NAMALWA (cell line): ENCODE data around the gene FAF1.

Source experiments
- DNase-seq: peaks from one replicate; pipeline ENCODE4 v3.0.0-alpha.2; 2015; ENCODE audit warnings: low spot score

Gene FAF1

GRCh38 chr1:50701706-50702317, 258.3 kb downstream of the FAF1 start:
- no peak for DNase-seq

GRCh38 chr1:50700621-50701020, 259.4 kb downstream of the FAF1 start:
- no peak for DNase-seq

DNA sequence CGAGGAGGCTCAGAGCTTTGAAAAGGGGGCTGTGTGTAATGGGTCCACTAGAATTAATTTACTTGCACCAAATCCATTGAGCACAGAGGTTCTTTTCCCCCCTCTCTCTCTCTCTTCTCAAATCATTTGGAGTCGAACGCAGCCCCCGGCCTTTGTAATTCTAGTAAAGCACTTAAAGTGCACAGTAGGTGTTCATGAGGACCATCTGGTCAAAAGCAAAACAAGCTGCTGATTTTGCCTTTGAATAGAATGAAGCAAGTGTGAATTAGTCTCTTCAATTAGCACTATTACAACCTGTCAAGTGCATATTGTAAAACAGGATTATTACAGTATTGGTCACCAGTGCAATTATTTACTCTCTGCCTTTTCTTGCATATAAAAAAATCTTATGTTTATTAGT, 259.9 kb downstream of the FAF1 start:
- DNase-seq = no peak

- no peak for DNase-seq
These were observed 260.3 kb downstream of the FAF1 start for GRCh38 chr1:50699795-50700194.

DNA sequence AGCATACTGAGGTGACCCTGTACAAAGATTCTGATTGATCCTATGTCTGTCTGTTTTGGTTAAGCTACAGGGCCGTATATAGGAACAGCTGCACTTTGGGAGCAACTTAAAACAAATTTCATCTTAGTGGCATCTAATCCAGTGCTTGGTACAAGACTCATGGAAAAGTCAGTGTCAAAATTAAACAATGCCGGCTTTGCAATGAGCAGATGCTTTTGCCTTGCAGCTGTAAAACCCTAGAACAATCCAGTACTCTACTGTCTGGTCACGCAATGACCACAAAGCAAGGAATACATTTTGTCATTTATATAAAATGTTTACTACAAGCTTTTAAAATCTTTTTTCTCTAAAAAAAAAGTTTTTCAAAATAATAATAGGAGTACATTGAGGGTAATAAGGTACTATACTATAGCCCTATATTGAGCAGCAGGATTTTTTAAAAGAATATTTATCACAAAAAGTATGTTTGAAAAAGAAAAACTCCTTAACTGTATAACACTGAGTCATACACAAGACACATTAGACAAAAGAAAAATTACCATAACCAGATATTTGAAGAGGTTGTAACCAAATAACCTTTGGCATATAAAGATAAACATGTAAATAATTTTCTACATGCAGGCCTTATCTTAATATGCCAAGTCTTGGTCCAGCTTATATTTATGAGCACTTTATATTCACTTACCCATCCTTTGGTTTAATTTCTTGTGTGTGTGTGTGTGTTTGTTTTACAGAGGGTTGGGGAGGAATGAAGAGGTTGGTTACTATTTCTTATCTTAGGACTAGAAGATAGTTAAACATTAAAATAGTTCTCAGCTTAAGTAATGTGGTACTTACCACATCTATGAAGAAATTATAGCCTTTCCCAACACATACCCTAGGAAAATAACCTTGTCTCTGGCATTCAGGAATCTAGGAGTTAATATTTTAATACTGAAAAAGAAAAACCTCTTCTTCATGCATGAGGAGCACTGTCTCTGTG, 262.3 kb downstream of the FAF1 start:
- DNase-seq = no peak

DNA sequence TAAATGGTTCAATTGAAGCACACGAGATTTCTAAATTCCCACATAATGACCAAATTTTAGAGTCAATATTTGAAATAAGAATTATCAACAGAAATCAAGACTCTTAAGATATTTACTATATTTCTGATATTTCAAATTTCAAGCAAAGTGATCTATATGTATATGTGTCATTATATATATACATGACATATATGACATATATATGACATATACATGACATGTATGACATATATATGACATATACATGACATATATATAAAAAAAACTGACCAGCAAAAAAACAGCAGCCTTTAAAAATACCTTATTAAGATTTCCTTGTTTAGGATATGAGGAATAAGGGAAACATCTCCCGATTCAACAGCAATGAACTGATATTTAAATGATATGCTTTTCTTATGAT, 266.2 kb downstream of the FAF1 start:
- DNase-seq = no peak

GRCh38 chr1:50684185-50684584, 275.9 kb downstream of the FAF1 start:
- DNase-seq = no peak

DNA sequence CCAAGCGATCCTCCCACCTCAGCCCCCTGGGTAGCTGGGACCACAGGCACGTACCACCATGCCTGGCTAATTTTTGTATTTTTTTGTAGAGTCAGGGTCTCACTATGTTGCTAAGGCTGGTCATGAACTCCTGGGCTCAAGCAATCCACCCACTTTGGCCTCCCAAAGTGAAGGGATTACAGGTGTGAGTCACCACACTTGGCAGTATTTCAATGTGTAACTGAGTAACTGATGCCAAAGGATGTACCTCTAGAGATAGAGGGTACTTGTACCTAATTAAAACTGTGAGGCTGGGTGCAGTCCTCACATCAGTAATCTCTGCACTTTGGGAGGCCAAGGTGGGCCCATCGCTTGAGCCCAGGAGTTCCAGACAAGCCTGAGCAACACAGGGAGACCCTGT, 278.1 kb downstream of the FAF1 start:
- DNase-seq = no peak

GRCh38 chr1:50667710-50668356, 292.2 kb downstream of the FAF1 start:
- DNase-seq = no peak

- DNase-seq = no peak
These were observed 292.8 kb downstream of the FAF1 start for GRCh38 chr1:50667272-50667671.

- DNase-seq = no peak
These were observed 293.2 kb downstream of the FAF1 start for GRCh38 chr1:50666849-50667248.

DNA sequence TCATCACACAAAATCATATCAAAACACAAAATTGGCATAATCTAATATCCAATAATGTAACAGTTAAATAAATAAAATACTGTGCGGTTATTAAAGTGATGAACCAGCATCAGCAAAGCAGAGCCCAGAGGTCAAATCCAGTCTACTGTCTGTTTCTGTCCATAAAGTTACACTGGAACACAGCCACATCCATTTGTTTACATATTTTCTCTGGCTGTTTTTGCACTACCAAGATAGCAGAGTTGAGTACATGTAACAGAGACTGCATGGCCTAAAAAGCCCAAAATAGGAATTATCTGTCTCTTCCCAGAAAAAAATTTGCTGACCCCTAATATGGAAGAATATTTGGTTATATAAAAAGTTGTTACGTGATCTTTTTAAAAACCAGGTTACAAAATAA, 294.7 kb downstream of the FAF1 start:
- DNase-seq = no peak

GRCh38 chr1:50661626-50662025, 298.4 kb downstream of the FAF1 start:
- no peak for DNase-seq

- DNase-seq = no peak
These were observed 300.9 kb downstream of the FAF1 start for GRCh38 chr1:50659107-50659662.

DNA sequence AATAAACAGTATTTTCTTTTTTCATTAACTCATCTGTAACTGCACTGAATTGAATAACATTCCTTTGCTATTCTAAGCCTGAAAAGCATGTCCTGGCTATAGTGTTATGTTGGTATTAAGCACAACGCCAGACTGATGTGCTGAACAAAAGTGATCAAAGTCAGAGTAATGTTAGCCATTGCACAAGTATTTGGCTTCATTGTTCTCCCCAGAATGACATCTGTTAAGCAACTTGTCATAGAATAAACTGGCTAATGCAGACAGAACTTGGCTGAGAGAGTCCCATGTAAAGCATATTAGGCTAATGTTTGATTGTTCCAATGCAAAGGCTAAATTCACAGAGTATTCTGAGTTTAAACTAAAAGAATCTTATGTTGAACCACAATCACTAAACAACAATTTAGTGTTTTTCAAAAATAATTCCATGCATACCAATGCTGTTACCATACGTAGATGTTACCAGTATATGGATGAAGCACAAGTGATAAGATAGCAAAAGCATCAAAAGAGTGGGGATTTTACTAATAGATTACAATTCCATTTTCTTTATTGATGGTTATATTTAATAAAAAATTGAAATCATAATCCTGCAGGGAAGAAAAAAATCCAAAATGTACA, 301.5 kb downstream of the FAF1 start:
- DNase-seq = no peak

DNA sequence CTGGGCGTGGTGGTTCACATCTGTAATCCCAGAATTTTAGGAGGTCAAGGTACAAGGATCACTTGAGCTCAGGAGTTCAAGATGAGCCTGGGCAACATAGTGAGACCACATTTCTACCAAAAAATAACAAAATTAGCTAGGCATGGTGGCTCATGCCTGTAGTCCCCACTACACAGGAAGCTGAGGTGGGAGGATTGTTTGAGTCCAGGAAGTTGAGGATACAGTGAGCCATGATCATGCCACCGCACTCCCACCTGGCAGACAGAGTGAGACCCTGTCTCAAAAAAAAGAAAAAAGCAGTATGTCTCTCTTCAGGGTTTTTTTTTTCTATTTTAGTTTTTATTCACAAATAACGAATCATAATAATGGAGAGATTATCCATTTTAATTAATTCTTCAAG, 303.1 kb downstream of the FAF1 start:
- DNase-seq = no peak

DNA sequence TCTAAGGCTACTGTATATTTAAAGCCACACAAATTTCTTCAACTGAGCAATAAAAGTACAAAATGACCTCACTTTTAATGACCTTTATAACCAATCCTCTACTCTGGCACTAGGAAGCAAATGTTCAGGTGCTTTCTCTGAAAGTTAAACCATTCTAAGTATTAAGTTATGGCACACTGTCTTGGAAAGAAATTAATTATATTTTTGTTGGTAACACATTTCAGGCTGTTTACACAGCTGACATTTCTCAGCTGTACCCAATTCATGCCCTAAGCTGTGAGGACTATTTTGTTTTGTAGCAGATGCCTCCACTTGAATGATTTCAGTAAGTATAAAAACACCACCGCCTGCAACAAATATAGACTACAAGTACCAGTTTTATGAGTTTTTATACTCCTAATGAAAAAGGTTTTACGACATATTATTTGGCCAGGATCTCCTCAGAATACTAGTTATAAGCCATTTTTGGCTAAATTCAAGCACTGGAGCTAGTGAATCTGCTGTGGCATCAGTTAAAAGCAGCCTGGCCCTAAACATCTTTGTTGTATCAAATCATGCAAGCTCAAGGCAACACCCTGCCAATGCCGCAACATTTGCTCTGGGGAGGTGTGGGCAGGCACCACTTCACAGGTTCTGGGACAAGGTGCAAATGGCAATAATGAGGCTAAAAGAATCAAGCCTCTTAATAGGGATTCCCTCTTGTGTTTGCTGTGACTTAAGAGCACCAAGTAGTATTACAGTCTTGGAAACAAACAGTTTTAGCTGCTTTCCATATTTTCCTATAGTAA, 308.4 kb downstream of the FAF1 start:
- DNase-seq = no peak

- DNase-seq = no peak
These were observed 313.5 kb downstream of the FAF1 start for GRCh38 chr1:50646526-50646925.

GRCh38 chr1:50645139-50645538, 314.9 kb downstream of the FAF1 start:
- no peak for DNase-seq

GRCh38 chr1:50644447-50645105, 315.5 kb downstream of the FAF1 start:
- DNase-seq = no peak

DNA sequence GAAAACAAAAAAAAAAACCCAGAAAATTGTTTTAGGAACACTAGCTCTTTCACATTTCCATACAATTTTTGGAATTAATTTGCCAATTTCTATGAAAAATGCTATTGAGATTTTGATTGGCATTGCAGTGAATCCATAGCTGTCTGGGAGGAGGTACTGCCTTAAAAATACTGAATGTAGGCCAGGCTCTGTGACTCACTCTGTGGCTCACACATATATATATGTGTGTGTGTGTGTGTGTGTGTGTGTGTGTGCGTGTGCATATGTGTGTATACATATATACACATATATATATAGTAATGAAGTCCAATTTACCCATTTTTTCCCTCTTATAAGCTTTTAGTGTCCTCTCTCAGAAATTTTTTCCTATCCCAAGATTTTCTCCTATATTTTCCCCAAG, 322.6 kb downstream of the FAF1 start:
- no peak for DNase-seq
